GM10847 (cell line): Measurements from ENCODE around the gene CLSTN3.

ENCODE experiments used
- POLR2A ChIP-seq: IDR thresholded peaks from 2 replicates; pipeline ENCODE4 v1.6.1; 2011; ENCODE audit not compliant: insufficient read length; ENCODE audit errors: extremely low read depth

Gene CLSTN3

DNA sequence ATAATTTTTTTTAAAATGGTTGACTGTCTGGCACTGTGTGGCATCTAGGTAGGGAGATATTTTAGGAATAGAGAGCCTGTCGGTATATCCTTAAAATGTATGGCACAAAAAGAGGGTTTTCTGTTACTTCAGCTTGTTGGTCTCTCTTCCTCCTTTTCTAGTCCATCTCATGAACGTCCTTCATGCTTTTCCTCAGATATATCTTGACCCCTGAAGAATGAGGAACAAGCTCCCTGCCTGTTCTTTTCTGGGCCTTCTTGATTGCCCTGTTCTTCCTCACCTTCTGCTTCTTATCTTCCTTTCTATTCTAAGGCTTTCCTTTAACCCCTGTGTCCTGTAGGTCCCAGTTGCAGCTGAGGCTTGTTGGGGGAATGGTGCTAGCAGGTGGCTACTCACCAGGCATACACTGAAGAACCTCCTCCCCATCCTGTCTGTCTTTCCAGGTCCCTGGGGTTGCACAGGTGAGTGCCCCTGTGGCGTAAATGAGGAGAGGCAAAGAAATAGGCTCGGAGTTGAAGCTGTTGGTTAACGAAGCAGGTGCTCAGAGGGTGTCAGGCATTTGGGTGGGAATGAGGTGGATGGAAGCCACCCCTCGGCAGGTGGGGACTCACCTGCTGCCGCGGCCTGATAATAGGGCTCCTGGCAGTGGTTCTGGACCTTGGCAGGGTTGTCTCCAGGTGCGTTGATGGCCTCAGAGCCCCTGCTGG is 30.7 kb upstream of the CLSTN3 start:
- no peak for TF ChIP-seq POLR2A

DNA sequence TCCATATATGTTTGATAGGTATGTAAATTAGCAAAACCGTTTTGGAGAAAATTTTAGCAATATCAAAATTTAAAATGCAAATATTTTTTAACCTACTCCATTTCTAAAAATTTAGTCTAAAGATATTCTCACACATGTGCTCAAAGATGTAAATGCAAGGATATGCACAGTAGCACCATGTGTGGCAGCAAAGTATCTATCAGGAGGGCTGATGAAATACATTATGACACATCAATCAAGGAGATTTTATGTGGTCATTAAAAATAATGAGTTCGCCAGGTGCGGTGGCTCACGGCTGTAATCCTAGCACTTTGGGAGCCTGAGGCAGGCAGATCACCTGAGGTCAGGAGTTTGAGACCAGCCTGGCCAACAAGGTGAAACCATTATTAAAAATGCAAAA is 29.9 kb upstream of the CLSTN3 start:
- no peak for TF ChIP-seq POLR2A

DNA sequence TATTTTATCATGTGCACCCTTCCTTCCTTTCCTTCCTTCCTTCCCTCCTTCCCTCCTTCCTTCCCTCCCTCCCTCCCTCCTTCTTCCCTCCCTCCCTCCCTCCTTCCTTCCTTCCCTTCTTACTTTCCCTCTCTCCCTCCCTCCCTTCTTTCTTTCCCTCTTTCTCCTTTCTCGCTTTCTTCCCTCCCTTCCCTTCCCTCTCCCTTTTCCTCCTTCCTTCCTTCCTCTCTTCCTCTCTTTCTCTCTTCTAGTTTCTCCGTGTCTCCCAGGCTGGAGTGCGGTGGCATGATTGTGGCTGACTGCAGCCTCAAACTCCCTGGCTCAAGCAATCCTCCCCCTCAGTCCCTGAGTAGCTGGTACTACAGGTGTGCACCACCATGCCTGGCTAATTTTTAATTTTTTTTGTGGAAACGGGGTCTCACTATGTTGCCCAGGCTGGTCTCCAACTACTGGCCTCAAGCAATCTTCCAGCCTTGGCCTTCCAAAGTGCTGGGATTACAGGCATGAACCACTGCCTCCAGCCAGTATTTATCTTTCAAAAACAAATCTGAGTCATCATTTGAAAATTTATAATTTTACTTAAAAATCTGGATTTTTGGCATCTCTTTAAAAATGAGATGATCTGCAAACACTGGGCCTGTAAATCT is 29.0 kb upstream of the CLSTN3 start:
- no peak for TF ChIP-seq POLR2A

DNA sequence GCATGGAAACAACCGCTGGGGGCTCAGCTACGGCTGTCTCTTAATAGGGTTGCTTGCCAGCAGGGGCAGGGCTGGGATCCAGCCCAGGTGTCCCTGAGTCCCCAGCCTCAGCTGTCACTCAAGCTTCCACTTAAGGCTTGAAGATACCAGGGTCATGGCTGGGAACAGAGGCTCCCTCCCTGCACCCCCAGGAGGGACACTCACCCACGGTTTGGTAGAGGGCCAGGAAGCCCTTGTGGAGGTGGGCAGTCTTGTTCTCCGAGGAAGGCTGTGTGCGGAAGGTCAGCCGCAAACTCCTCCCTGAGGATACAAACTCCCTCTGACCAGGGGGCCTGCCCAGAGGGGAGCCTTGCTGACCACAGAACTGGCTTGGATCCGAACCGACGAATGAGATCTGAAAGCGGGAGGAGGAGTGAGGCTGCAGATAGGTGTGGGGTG is 28.5 kb upstream of the CLSTN3 start:
- no peak for TF ChIP-seq POLR2A

DNA sequence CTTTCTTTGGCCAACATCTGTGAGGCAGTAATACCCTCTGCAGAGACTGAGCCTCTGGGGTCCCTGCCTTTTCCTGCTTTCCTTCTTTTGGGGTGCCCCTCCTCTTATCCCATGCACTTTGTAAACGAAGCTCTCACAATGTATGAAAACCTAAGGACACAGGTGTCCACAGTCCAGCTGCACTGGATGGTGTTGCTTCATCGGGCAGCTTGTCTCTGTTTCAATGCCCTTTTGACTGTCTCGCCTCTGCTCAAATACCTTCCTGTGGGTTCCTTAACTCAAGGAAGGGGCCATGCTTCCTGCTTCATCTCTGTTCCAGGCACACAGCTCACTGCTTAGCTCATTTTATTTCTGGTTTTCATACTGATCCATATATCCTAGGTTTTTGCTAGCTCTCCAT is 27.6 kb upstream of the CLSTN3 start:
- TF ChIP-seq POLR2A = no peak

DNA sequence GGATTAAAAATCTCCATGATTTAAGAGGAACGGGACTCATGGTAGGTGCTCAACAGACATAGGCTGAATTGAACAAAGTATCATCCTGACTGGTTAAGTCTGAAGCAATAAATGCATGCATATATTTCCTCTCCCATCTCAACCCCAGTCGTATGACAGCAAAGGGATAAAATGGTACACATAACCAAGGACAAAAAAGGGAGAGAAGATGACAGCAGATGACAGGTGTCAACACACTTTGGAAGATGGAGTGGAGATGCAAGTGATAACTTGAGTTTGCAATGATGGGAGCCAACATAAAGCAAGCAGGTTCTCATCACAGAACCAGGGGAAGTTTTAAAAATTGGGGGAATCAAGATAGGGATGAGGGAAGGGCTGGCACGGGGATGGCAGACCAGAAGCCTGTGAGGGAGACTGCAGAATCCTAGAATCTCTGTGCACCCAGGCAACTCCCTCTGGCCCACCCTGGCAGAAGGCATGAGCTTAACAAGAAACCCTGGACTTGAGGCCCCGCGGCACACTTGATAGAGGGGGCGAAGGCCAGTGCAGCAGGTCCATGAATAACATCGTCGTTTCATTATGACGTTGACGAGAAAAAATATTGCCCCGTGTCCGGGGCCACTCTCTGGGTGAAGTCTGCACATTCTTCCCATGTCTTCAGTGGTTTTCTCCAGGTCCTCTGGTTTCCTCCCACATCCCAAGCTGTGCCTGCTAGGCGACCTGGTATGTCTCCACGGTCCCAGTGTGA is 26.2 kb upstream of the CLSTN3 start:
- no peak for TF ChIP-seq POLR2A

DNA sequence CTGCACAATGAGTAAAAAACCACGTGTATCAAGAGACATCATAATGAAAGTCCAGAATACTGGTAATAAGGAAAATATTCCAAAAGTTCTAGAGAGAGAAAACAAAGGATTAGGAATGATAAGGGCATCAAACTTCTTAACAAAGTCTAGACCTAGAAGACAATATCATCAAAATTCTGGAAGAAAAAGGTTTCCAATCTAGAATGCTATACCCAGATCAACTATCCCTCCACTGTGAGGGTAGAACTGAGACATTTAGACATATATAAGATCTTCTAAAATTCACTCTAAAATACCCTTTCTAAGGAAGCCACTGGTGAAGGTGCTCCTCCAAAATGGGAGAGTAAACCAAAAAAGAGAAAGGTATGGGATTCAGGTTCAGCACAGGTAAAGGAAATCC is 24.1 kb upstream of the CLSTN3 start:
- TF ChIP-seq POLR2A = no peak

DNA sequence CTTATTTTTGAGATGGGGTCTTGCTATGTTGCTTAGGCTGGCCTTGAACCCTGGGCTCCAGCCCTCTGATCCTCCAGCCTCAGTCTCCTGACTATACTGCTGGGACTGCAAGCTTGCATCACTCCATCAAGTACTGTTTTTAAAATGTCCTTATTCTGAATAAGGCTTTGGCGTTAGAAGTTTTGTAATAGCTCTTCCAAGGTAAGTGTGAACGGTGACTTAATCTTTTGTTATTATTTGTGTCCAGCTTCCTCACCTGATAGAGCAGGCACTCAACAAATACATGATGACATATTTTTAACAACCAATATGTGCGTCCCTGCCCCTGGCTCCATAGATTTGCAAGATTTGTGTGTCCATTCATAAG is 22.6 kb upstream of the CLSTN3 start:
- no peak for TF ChIP-seq POLR2A

DNA sequence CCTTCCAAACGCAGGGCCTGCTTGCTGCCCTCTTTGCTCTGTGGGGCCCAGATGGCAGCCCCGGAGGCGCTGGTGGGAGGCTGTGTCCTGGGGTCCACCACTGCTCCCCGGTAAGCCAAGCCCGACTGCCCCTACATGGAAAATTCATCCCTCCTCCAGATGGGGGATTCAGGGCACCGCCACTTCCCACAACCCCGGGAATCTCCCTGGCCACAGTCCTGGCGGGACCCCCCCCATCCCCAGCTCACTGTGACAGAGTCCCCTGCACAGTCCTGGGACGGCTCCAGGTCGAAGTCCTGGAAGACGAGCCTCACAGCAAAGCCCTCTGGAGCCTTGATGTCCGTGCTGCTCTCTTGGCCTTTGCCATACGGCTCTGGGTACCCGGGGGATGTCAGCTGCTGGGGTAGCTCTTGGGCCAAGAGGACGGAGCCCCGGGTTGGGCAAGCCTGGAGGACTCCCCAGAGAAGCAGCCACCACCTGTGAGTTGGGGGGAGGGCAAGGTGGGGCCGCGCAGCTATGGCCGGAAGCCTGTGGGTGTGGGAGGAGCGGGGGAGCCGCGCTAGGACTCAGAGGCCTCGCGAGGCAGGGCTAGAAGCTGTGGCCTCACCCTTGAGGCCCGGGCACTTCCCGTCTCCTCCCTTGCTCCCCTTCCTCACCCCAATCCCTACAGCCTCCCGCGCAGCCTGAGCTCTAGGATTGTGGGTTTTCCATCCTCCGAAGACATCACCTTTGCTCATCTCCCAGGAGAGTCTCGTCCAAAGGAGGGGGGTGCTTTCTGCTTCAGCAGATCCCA is 22.0 kb upstream of the CLSTN3 start:
- TF ChIP-seq POLR2A = peak; percentile 90

DNA sequence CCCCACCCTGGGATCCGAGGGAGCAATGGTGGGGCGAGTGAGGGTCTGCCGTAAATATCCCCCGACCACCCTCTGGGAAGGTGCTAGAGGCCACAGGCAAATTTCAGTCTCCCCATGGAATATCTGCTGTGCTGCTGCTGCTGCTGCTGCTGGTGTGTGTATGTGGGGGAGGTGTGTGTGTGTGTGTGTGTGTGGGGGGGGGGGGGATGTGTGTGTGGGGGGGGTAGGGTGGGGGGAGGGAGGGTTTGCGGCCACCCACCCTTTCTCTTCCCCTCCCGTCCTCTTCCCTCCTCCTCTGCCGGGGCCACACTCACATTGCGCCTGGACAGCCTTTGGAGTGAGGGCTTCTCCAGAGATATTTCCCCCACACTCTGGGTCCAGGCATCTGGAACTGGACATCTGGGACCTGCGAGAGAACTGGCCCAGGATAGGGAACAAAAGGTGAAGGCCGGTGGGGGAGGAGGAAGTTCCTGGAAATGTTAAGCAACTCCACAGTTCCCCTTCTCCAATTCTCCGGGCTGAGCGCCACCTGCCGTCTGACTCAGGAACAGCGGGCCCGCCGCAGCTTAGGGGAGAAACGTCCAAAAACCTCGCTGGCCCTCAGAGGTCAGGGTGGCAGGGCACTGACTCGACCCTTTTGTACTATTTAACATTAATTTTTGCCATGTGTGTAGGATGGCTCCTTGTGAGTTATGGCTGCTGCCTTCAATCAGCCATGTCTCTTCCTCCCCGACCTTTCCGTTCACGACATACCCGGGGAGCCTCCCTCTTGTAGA is 21.2 kb upstream of the CLSTN3 start, which contains the start of gene C1RL:
TSS of gene C1RL (minus strand) at position 419 of the 776 bp plus-strand sequence. CDS start at position 385, 34 bp downstream.
- no peak for TF ChIP-seq POLR2A

DNA sequence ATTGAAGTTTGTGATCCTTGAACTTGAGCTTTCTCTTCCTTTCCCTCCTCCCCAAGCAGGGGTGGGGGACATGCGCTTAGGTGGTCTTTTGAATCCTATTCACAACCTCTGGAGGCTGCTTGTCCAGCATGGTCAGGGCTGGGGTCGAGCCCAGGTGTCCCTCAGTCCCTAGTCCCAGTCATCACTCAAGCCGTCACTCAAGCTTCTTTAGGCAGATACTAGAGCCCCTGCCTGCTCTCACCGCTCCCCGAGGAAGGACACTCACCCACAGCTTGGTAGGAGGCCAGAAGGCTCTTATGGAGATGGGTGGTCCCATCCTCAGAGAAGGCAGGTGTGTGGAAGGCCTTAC is 20.6 kb upstream of the CLSTN3 start:
- TF ChIP-seq POLR2A = no peak

DNA sequence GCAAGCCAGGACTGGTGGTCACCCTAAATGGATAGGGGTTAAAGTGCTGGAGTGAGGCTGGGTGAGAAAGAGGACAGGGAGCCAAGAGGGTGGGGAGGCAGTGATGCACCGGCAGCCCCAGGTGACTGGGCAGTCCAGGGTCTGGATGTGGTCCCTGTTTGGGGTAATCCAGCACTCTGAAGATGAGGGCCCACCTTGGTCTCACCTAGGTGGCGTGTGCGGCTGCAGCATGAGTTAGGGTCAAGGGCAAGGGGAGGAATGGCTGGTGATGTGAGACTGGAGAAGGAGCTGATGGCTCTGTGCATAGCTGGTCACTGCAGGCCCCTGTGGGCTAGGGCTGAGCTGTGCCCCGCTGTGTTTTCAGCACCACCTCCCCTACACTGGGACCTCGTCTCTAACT is 19.5 kb upstream of the CLSTN3 start:
- TF ChIP-seq POLR2A = no peak

DNA sequence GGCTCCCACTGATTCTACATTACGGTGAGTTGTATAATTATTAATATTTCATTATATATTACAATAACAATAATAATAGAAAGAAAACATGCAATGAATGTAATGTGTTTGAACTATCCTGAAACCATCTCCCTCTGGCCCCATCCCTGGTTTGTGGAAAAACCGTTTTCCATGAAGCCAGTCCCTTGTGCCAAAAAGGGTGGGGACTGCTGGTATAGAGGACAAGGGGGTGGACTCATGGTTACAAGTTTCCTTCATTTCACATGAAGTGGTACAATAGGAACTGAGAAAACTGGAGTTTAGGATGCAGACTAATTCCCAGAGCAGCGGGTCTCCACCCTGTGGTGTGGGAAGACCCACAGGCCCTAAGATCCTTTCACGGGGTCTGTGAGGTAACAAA is 18.1 kb upstream of the CLSTN3 start:
- TF ChIP-seq POLR2A = no peak

DNA sequence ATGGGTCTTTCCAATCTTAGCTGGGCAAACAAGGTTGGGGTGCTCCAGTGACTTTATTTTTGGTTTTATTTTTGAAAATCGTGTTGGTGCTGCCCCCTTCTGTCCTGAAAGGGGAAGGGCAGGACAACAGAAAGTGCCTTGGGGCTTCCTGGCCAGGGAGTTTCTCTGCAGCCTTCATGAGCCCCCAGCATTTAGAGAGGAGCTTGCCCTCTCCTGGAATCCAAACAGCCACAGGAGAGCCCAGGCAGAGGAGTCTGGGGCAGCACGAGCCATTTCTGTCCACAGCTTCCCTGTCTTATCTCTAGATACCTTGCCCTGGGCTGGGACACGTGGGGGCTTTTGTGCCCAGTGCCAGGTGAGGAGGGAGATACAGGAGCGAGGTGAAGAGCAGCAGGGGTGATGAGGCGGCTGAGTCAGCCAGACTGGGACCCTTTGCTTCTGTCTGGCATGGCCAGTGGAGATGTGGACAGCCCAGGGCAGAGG is 16.7 kb upstream of the CLSTN3 start:
- TF ChIP-seq POLR2A = no peak

DNA sequence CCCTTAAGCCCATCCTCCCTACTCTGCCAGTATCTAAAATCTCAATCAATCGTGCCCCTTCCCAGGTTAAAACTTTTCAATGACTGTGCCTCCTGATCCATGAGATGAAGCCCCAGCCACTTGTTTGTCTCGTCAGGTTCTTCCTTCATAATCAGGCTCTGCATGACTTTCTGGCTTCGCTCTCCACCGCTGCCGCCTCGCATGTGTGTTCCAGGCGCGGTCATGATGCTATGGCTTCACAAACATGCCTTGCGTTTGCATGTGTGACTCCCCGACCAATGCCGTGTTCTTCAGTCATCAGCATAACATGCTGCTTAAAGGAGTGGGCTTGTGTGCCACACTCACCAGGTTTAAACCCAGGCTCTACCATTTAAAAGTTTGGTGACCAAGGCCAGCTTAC is 16.2 kb upstream of the CLSTN3 start:
- no peak for TF ChIP-seq POLR2A
